ENCODE measurements around the gene NOTCH1.

NOTCH1 gene

DNA sequence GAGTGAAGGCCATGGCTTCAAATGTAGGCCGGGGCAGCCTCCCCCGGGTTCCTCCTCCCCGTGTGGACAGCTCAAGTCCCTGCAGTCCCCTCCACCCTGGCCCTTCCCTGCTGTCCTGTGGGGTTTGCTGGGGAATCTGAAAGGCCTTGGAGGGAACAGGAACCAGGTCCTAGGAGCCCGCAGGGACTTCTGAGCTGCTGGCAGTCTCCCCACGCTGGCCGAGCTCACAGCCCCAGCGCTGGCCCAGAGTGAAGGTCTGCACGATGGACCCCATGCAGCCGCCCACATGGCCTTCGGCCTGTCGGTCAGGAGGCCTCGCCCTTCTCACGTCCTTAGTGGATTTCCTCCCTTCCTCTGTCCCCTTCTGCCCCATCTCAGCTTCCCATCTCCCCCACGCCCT is 25.7 kb upstream of the NOTCH1 start:
- Mint-ChIP-seq H3K27me3 (peaks cover 4% of the 10 kb centered on the region), H3K9me3 (peaks cover 6% of the 10 kb centered on the region), H3K4me3 (no peak overlapping the region), H3K4me1 (no peaks in the 10 kb centered on the region), H3K36me3 (no peaks in the 10 kb centered on the region), H3K27ac (no peak overlapping the region)
- CTCF ChIA-PET, result interaction anchor here (1.2 kb wide), 1 partner anchor 9 kb away, joined by 3 read pairs; no protein-coding TSS in a partner anchor
- DNase-seq, result no peak

- no peaks in the 10 kb centered on the region for H3K36me3 Mint-ChIP-seq
- DNase-seq, result no peak
- peaks cover 6% of the 10 kb centered on the region for H3K9me3 Mint-ChIP-seq
- H3K4me1 Mint-ChIP-seq, result no peaks in the 10 kb centered on the region
- peaks cover 4% of the 10 kb centered on the region for H3K27me3 Mint-ChIP-seq
- no peak overlapping the region for H3K4me3 Mint-ChIP-seq
- H3K27ac Mint-ChIP-seq, result no peak overlapping the region
- CTCF ChIA-PET, result no interaction called here
Observed at GRCh38 chr9:136570916-136571315, 25.1 kb upstream of the NOTCH1 start.

DNA sequence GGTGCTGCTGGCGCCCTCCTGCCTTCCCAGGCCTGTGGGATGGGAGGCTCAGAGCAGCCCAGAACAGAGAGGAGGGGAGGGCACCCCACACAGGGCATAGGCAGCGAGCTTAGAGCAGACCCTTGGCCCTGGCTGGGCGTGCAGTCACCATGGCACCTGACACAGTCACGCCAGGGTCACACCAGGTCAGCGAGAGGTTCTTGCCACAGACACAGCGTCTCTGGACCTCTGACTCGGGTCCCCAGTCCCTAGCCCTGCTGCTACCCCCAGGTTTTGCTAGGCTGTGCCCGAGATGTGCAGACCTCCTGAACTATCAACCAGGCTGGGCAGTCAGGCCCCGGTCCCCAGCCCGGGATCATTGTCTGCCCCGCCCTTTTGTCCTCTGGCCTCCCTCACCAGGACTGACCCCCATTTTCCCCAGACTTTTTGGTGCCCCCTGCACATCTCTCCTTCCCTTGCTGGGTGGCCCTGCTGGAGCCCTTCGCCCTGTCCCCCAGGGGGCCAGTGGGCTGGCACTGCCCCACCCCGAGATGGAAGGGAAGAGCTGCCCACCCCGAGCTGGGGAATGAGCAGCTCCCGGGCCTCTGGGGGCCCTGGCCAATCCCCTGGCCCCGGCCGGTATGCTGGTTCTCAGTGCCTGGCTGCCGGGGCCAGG is 24.5 kb upstream of the NOTCH1 start:
- Mint-ChIP-seq H3K4me3 (no peak overlapping the region), H3K9me3 (peaks cover 6% of the 10 kb centered on the region), H3K27ac (no peak overlapping the region), H3K4me1 (no peaks in the 10 kb centered on the region), H3K27me3 (peaks cover 4% of the 10 kb centered on the region), H3K36me3 (no peaks in the 10 kb centered on the region)
- CTCF ChIA-PET, result no interaction called here
- no peak for DNase-seq

DNA sequence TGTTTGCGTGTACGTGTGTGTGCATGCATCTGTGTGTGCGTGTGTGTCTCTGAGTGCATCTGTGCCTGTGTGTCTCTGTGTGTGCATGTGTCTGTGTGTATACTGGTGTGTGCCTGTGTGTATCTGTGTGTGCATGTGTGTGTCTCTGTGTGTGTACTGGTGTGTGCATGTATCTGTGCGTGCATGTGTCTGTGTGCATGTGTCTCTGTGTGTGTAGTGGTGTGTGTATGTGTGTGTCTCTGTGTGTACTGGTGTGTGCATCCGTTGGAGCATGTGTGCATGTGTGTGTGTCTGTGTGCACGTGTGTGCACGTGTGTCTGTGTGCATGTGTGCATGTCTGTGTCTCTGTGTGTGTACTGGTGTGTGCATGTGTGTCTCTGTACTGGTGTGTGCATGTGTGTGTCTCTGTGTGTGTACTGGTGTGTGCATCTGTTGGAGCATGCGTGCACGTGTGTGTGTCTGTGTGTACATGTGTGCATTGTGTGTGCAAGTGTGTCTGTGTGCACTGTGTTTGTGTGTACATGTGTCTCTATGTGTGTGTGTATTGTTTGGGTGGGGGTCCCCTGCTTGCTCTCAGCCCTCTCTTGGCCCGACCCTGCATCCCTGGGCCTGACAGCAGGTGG is 23.8 kb upstream of the NOTCH1 start:
- CTCF ChIA-PET, result no interaction called here
- no peak overlapping the region for H3K4me3 Mint-ChIP-seq
- H3K27me3 Mint-ChIP-seq, result peaks cover 8% of the 10 kb centered on the region
- H3K4me1 Mint-ChIP-seq, result no peaks in the 10 kb centered on the region
- DNase-seq, result no peak
- H3K27ac Mint-ChIP-seq, result no peak overlapping the region
- peaks cover 6% of the 10 kb centered on the region for H3K9me3 Mint-ChIP-seq
- H3K36me3 Mint-ChIP-seq, result no peaks in the 10 kb centered on the region

- DNase-seq, result no peak
- Mint-ChIP-seq H3K27me3 (peaks cover 13% of the 10 kb centered on the region), H3K4me1 (no peaks in the 10 kb centered on the region), H3K27ac (no peak overlapping the region), H3K9me3 (peaks cover 6% of the 10 kb centered on the region), H3K4me3 (no peak overlapping the region), H3K36me3 (no peaks in the 10 kb centered on the region)
- CTCF ChIA-PET, result no interaction called here
Observed at GRCh38 chr9:136568288-136569081, 22.6 kb upstream of the NOTCH1 start.

DNA sequence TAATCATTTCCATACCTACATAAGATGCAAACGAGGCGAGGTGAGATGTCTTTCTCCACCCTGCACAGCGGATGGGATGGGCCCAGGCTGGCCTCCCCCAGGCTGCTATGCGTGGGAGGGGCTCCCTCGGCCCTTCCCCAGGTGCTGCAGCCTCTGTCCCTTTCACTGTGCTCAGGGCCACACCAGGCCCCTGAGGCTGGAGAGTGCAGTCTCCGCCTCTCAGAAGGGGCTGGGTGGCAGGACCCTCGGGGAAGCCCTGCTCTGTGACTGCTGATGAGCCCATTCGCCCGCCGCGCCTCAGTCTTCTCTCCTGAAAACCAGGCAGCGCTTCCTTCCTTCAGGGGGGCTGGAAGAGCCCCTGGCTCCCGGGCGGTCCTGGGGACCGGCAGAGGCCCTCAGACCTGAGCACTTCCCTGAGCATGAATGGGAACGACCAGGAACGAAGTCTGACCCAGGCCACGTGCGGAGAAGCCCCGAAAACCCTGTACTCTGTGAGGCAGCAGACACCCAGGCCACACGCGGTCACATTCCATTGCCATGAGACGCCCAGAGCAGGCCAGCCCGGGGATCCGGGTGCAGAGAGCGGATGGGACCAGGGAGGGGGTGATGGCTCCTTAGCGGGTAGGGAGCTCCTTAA is 21.9 kb upstream of the NOTCH1 start:
- peaks cover 6% of the 10 kb centered on the region for H3K9me3 Mint-ChIP-seq
- CTCF ChIA-PET, result no interaction called here
- no peaks in the 10 kb centered on the region for H3K36me3 Mint-ChIP-seq
- DNase-seq, result no peak
- no peaks in the 10 kb centered on the region for H3K4me1 Mint-ChIP-seq
- peaks cover 17% of the 10 kb centered on the region for H3K27me3 Mint-ChIP-seq
- H3K27ac Mint-ChIP-seq, result no peak overlapping the region
- no peak overlapping the region for H3K4me3 Mint-ChIP-seq

GRCh38 chr9:136566901-136567300 is 21.1 kb upstream of the NOTCH1 start:
- H3K27ac Mint-ChIP-seq, result no peak overlapping the region
- no peak overlapping the region for H3K4me3 Mint-ChIP-seq
- peaks cover 6% of the 10 kb centered on the region for H3K9me3 Mint-ChIP-seq
- no peak for DNase-seq
- CTCF ChIA-PET, result no interaction called here
- H3K4me1 Mint-ChIP-seq, result no peaks in the 10 kb centered on the region
- H3K27me3 Mint-ChIP-seq, result peaks cover 25% of the 10 kb centered on the region
- H3K36me3 Mint-ChIP-seq, result no peaks in the 10 kb centered on the region

DNA sequence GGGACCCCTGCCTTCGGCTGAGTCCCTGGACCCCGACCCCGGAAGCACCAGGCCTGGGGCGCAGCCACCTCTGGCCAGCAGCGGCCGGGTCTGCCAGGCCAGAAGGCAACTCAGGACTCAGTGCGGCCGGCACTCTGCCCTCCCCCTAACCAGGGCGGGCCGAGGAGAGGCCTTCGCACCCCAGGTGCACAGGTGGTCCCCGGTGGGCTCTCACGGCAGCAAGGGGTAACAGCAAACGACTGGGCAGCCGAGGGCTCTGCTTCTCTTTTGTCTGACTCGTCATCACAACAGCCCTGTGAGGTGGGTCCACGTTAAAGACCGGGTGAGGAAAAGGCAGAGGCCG is 20.7 kb upstream of the NOTCH1 start:
- CTCF ChIA-PET, result no interaction called here
- Mint-ChIP-seq H3K36me3 (no peaks in the 10 kb centered on the region), H3K9me3 (peaks cover 6% of the 10 kb centered on the region), H3K27me3 (peaks cover 25% of the 10 kb centered on the region), H3K27ac (no peak overlapping the region), H3K4me3 (no peak overlapping the region), H3K4me1 (no peaks in the 10 kb centered on the region)
- no peak for DNase-seq

DNA sequence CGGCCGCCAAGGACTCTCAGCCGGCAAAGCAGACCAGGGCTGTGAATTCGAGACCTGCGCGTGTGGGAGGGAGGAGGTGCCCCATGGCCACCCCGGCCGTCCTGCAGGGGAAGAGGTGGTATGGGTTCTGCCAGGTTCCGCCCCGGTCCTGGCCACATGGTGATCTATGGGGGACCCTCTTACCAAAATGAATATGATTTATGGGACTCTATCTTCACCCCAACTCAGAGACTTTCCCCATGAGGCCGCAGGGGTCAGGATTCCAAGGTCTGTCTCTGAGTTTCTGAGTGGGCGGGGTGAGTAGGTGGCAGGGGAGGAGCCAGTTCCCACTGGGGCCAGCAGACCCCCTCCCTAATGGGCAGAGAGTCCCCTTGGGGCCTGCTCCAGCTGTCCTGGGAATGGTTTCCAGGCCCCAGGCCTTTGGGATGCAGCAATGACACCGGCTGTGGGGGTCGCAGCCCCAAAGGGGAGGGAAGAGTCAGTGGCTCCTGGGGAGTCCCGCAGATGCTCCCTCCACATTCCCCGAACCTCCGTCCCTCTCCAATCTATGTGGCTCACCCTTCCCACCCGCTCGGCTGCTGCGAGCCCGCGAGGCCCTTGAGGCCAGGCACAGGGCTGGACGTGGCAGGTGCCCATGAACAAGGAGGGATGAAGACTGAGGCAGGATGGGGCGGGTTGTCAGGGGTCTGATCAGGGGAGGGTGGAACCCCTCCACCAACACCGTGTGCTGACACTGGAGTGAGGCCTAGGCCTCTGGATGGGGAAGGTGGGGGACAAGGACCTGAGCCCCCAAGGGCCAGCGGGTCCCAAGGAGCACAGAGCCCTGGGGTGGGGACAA is 20.1 kb upstream of the NOTCH1 start:
- Mint-ChIP-seq H3K9me3 (peaks cover 6% of the 10 kb centered on the region), H3K4me1 (no peaks in the 10 kb centered on the region), H3K4me3 (no peak overlapping the region), H3K27ac (no peak overlapping the region), H3K36me3 (no peaks in the 10 kb centered on the region), H3K27me3 (peaks cover 25% of the 10 kb centered on the region)
- CTCF ChIA-PET, result no interaction called here
- DNase-seq, result no peak

DNA sequence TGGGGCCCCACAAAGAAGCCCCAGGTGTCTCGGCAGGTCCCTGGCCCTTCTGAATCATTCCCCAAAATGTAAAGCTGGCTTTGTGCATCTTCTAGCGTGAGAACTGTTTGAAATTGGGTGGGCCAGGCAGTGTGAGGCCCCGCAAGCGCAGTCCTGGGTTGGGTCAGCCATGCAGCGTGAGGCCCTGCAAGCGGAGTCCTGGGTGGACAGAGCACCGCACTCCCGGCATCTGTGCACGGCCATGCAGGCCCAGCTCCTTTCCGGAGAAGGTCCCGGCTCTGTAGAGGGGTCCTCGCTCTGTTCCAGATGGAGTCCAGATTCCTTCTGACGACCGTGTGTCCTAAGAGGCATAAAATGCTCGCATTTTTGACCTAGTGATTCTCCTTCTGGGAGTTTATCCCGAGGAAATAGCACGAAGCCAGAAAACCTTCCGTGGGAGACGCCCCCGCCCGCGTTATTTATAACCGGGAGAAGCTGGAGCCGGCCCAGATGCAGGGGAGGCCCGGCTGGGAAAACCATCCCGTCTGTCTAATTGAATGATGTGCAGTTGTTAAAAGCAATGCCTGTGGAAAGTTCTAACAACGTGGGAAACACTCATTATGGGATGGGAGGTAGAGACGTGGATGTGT is 19.4 kb upstream of the NOTCH1 start:
- CTCF ChIA-PET, result no interaction called here
- no peaks in the 10 kb centered on the region for H3K4me1 Mint-ChIP-seq
- H3K27me3 Mint-ChIP-seq, result peaks cover 25% of the 10 kb centered on the region
- no peak for DNase-seq
- no peaks in the 10 kb centered on the region for H3K36me3 Mint-ChIP-seq
- peaks cover 10% of the 10 kb centered on the region for H3K9me3 Mint-ChIP-seq
- H3K27ac Mint-ChIP-seq, result no peak overlapping the region
- H3K4me3 Mint-ChIP-seq, result no peak overlapping the region

DNA sequence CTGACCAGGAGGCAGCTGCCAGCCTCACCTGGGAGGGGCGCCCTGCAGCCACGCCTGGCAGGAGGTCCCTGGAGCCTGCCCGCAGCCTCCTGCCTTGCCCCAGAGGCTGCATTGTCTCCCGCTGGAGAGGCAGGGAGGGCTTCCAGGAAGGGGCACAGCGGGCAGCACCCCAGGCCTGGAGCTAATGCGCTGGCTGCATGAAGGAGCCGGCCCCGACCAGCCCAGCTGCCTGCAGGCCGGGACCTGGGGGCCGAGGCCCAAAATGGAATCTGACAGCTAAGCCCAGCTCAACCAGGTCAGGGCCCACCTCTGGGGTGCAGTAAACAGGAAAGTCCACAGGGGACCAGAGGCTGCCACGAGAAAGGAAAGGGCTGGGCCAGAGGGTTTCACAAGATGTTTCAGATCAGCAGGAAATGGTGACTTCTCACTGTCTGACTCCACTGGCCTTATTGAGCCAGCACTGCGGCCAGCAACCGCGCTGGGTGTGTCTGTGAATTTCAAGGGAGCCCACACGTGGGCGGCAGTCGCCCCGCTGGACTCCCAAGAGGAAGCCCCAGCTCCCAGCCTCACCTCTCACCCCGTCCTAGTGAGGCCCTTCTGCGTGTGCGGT is 18.6 kb upstream of the NOTCH1 start:
- CTCF ChIA-PET, result no interaction called here
- Mint-ChIP-seq H3K27me3 (peaks cover 30% of the 10 kb centered on the region), H3K4me3 (no peak overlapping the region), H3K4me1 (no peaks in the 10 kb centered on the region), H3K36me3 (no peaks in the 10 kb centered on the region), H3K27ac (no peak overlapping the region), H3K9me3 (peaks cover 11% of the 10 kb centered on the region)
- DNase-seq, result no peak

DNA sequence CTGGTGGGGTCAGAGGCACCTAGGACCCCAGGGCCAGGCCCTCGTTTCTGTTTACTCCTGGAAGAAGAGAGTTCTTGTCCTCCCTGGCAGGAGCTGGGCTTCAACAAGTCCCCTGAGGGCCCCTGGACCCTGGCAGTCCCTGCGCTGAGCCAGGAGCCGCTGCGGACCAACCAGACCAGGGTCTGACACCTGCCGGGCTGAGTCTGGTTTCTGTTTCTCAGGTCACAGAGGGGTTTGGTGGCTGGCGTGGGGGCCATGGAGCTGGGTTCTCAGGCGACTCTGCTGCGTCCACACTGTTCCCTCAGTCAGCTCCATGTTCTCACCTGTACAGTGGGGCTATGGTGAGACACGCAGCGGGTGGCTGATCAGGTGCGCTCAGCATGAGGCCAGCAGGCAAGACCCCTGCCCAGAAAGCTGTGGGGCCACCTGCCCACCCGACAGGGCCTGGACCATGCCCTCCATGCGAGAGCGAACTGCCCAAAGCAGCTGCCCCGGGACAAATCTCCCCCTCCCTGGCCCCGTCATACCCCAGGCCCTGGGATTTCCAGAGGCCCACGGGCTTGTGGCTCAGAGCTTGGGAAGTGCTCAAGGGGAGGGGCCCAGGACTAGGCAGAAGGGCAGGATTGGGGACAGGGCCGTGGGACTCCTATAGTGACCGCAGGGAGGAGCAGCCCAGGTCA is 17.9 kb upstream of the NOTCH1 start:
- Mint-ChIP-seq H3K4me3 (no peak overlapping the region), H3K4me1 (no peaks in the 10 kb centered on the region), H3K27me3 (peaks cover 35% of the 10 kb centered on the region), H3K27ac (no peak overlapping the region), H3K9me3 (peaks cover 15% of the 10 kb centered on the region), H3K36me3 (no peaks in the 10 kb centered on the region)
- DNase-seq, result no peak
- CTCF ChIA-PET, result interaction anchor here (1.3 kb wide), 1 partner anchor 77 kb away, joined by 4 read pairs; no protein-coding TSS in a partner anchor
